GM18511 (cell line): ENCODE measurements around the gene SRSF9.

Source experiments
- ATAC-seq: cut with Tn5 transposase; IDR thresholded peaks from one replicate; pipeline ENCODE4 v1.9.1; 2021; ENCODE audit warnings: mild to moderate bottlenecking, moderate library complexity; ENCODE audit not compliant: unreplicated experiment

Gene SRSF9

GRCh38 chr12:120413901-120414695, 55.5 kb downstream of the SRSF9 start:
- no peak for ATAC-seq

- ATAC-seq, result no peak
Observed at GRCh38 chr12:120412421-120412820, 57.1 kb downstream of the SRSF9 start.
